Measurements from ENCODE around the gene CASP3. TPM values are rescaled to one million over a fixed set of nuclear protein-coding genes. Genes with fewer than 3 reads are reported as not detected.
"Not testable (repeated sequence)": the region's sequence is repeated elsewhere in the genome, so short reads cannot be mapped to it uniquely, and the experiment has no call there.

The CASP3 gene
- total and polyA plus RNA-seq, 12 donors, result 8.5 to 44.5 (median 19.4) TPM

GRCh38 chr4:184593461-184593860, 55.8 kb downstream of the CASP3 start:
- H3K36me3 ChIP-seq (replicated peaks in 1 of 2), result no peaks in the 10 kb centered on the region
- H3K9me3 ChIP-seq (replicated peaks in 1 of 3), result no peaks in the 10 kb centered on the region
- no peak overlapping the region for H3K27ac ChIP-seq
- H3K4me3 ChIP-seq, result no peak overlapping the region
- TF ChIP-seq CTCF (IDR thresholded peaks at IDR 0.05) (no peak), POLR2A (IDR thresholded peaks at IDR 0.05) (no peak)
- H3K27me3 ChIP-seq, result no peaks in the 10 kb centered on the region
- DNase-seq, result no peak
- WGBS, 4 donors, result 64 to 78% (median 74%) methylated on average over 6 of the region's 6 CpGs
- intact Hi-C loops (cut with DNase I), result no loop called here
- no peaks in the 10 kb centered on the region for H3K4me1 ChIP-seq (replicated peaks in 1 of 2)

GRCh38 chr4:184591747-184592270, 57.4 kb downstream of the CASP3 start:
- H3K27me3 ChIP-seq; H3K4me3 ChIP-seq; intact Hi-C loops (cut with DNase I); H3K9me3 ChIP-seq (replicated peaks in 1 of 3); H3K36me3 ChIP-seq (replicated peaks in 1 of 2); DNase-seq; H3K4me1 ChIP-seq (replicated peaks in 1 of 2); H3K27ac ChIP-seq: not testable (repeated sequence)
- WGBS, 4 donors, result 94 to 100% (median 98%) methylated on average over 1 to 39 of the region's 39 CpGs

GRCh38 chr4:184591070-184591677, 58.1 kb downstream of the CASP3 start:
- 71 to 81% (median 77%) methylated on average over 5 of the region's 5 CpGs for WGBS, 4 donors
- TF ChIP-seq CTCF (IDR thresholded peaks at IDR 0.05) (no peak), POLR2A (IDR thresholded peaks at IDR 0.05) (no peak)
- Histone ChIP-seq H3K27ac (no peak overlapping the region), H3K27me3 (no peaks in the 10 kb centered on the region), H3K36me3 (replicated peaks in 1 of 2) (no peaks in the 10 kb centered on the region), H3K4me1 (replicated peaks in 1 of 2) (no peaks in the 10 kb centered on the region), H3K4me3 (no peak overlapping the region), H3K9me3 (replicated peaks in 1 of 3) (no peaks in the 10 kb centered on the region)
- no peak for DNase-seq
- intact Hi-C loops (cut with DNase I), result no loop called here

- intact Hi-C loops (cut with DNase I), result no loop called here
- Histone ChIP-seq H3K9me3 (replicated peaks in 1 of 3) (no peaks in the 10 kb centered on the region), H3K4me1 (replicated peaks in 1 of 2) (no peaks in the 10 kb centered on the region), H3K27me3 (no peaks in the 10 kb centered on the region), H3K4me3 (no peak overlapping the region), H3K27ac (no peak overlapping the region), H3K36me3 (replicated peaks in 1 of 2) (no peaks in the 10 kb centered on the region)
- TF ChIP-seq POLR2A (IDR thresholded peaks at IDR 0.05) (no peak), CTCF (IDR thresholded peaks at IDR 0.05) (no peak)
- no peak for DNase-seq
- WGBS, 4 donors, result 73 to 85% (median 80%) methylated on average over 3 of the region's 3 CpGs
Measured at GRCh38 chr4:184590196-184590595, 59.1 kb downstream of the CASP3 start.

GRCh38 chr4:184588893-184589292, 60.4 kb downstream of the CASP3 start:
- WGBS, 4 donors, result 86 to 88% (median 87%) methylated on average over 8 of the region's 8 CpGs
- Histone ChIP-seq H3K36me3 (replicated peaks in 1 of 2) (no peaks in the 10 kb centered on the region), H3K9me3 (replicated peaks in 1 of 3) (no peaks in the 10 kb centered on the region), H3K4me1 (replicated peaks in 1 of 2) (no peaks in the 10 kb centered on the region), H3K4me3 (no peak overlapping the region), H3K27ac (no peak overlapping the region), H3K27me3 (no peaks in the 10 kb centered on the region)
- DNase-seq, result no peak
- no peak for TF ChIP-seq POLR2A (IDR thresholded peaks at IDR 0.05)
- no peak for TF ChIP-seq CTCF (IDR thresholded peaks at IDR 0.05)
- intact Hi-C loops (cut with DNase I), result no loop called here

All from adrenal gland (tissue), 12 donors.